ENCODE data around the gene SPOCK1.

DNA sequence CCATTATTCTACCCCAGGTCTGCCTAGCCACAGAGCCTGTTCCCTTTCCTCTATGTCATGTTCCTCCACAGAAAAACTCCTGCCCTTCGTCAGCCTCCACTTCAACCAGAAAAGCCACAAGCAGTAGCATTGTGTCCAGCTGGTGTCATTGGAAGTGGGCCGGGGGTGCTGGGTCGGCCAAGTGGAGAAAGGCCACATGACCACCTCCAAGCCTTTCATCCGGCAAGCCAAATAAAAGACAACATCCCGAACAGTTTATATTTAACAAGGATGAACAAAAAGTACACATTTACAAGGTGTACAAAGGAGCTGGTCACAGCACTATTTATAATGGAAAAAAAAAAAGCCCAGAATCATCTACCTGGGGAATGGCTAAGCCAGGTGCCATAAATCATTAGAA, 16.1 kb upstream of the SPOCK1 start:
- TF ChIP-seq, protein P1, sequence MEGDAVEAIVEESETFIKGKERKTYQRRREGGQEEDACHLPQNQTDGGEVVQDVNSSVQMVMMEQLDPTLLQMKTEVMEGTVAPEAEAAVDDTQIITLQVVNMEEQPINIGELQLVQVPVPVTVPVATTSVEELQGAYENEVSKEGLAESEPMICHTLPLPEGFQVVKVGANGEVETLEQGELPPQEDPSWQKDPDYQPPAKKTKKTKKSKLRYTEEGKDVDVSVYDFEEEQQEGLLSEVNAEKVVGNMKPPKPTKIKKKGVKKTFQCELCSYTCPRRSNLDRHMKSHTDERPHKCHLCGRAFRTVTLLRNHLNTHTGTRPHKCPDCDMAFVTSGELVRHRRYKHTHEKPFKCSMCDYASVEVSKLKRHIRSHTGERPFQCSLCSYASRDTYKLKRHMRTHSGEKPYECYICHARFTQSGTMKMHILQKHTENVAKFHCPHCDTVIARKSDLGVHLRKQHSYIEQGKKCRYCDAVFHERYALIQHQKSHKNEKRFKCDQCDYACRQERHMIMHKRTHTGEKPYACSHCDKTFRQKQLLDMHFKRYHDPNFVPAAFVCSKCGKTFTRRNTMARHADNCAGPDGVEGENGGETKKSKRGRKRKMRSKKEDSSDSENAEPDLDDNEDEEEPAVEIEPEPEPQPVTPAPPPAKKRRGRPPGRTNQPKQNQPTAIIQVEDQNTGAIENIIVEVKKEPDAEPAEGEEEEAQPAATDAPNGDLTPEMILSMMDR (IDR thresholded peaks at IDR 0.05; ENCODE audit: insufficient read depth, low read length), result no peak
- TF ChIP-seq POLR2AphosphoS5 (IDR thresholded peaks at IDR 0.05; ENCODE audit: low read depth), result no peak

Data from HL-60 (cell line).